GM10847 (cell line): ENCODE results near the gene KIF1A.
"Not testable (repeated sequence)": the region's sequence is repeated elsewhere in the genome, so short reads cannot be mapped to it uniquely, and the experiment has no call there.

Experiments
- POLR2A ChIP-seq: IDR thresholded peaks from 2 replicates; pipeline ENCODE4 v1.6.1; 2011; ENCODE audit not compliant: insufficient read length; ENCODE audit errors: extremely low read depth

KIF1A gene

GRCh38 chr2:240691631-240692420 is 128.2 kb downstream of the KIF1A start, which contains the start of gene AQP12A:
Gene AQP12A (plus strand): TSS chr2:240691866. CDS start chr2:240691914, 48 bp downstream.
- TF ChIP-seq POLR2A = not testable (repeated sequence)

DNA sequence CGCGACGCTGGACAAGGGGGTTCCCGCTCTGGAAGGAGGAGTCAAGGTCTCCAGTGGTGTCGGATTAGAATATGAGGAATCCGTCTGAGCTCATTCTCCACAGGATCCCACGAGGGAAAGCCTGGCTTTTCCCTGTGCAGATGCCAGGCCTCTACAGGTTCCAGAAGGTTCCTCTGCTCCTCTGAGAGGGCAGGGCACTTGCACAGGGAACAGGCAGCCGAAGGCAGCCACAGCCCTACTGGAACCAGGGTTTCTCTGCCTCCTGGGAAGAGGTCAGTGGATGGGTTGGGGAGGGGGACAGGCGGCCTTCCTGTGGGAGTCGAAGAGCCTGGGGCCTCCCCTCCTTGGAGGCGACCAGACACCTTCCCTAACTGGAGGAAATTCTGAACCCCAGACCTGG is 130.0 kb downstream of the KIF1A start:
- no peak for TF ChIP-seq POLR2A

GRCh38 chr2:240688553-240688919 is 131.5 kb downstream of the KIF1A start:
- TF ChIP-seq POLR2A = no peak

- TF ChIP-seq POLR2A = no peak
Observed at GRCh38 chr2:240687741-240688552, 132.1 kb downstream of the KIF1A start.

- TF ChIP-seq POLR2A = no peak
Observed at GRCh38 chr2:240687045-240687740, 132.8 kb downstream of the KIF1A start.

GRCh38 chr2:240686460-240686859 is 133.6 kb downstream of the KIF1A start:
- no peak for TF ChIP-seq POLR2A

- no peak for TF ChIP-seq POLR2A
Observed at GRCh38 chr2:240685771-240686371, 134.1 kb downstream of the KIF1A start.

GRCh38 chr2:240682431-240683224 is 137.4 kb downstream of the KIF1A start, which contains the start of gene AQP12B:
Gene AQP12B (minus strand): TSS chr2:240682885. CDS start chr2:240682837, 48 bp downstream.
- not testable (repeated sequence) for TF ChIP-seq POLR2A

GRCh38 chr2:240672701-240673190 is 147.3 kb downstream of the KIF1A start:
- no peak for TF ChIP-seq POLR2A

- no peak for TF ChIP-seq POLR2A
Observed at GRCh38 chr2:240672076-240672700, 147.8 kb downstream of the KIF1A start.

DNA sequence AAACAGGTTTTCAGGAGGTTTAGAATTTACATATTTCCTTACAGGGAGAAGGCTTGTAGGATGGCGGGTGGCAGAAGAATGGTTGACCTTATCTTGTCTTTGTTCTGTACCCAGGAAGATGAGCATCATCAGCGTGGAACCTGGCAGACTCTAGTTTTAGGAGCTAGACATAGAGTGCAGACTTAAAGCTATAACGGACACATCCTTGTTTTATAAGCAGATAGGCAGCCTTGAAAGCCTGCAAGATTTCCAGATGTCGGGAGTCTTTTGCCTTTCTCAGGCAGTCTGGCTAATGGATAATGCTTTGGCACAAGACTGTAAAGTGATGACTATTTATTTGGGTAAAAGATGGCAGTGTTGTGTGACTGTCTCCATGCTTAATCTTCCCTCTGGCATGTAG is 149.1 kb downstream of the KIF1A start:
- no peak for TF ChIP-seq POLR2A

DNA sequence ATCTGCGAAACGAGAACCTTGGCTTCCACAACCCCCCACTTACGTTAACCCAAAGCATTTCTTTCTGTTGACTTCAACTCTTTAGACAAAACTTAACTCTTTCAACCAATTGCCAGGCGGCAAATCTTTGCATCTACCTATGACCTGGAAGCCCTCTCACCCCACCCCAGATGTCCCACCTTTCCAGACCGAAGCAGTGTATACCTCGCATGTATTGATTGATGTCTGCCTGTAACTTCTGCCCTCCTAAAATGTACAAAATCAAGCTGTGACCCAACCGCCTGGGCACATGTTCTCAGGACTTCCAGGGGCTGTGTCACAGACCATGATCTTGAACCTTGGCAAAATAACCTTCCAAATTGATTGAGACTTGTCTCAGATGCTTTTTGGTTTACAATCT is 149.6 kb downstream of the KIF1A start:
- TF ChIP-seq POLR2A = no peak

DNA sequence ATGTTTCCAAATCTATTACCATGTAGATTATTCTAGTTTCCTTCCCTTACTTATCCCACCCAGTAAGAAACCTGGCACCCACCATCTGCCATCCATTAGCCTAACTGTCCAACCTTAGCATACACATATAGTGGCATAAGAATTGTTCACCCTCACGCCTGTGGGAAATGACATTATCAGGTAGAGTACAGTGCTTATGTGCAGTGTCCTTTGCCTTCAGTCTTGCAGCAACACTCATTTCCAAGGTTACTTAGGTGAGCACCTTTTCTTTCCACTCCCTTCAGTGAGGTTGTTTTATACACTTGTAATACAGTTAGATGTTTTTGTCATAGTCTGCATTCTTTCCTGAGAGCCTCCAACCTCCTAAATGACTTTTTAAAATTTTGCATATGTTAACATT is 155.4 kb downstream of the KIF1A start:
- no peak for TF ChIP-seq POLR2A
